B cell (primary cell): Measurements from ENCODE around the gene RELL2.

Experiments
- CTCF ChIP-seq: fragments of 200-600 bp; IDR thresholded peaks from one replicate; pipeline ENCODE4 v1.8.0; 2022; ENCODE audit warnings: antibody characterized with exemption, mild to moderate bottlenecking
- EZH2 ChIP-seq: IDR thresholded peaks from 2 replicates; pipeline ENCODE4 v1.6.1; 2012; ENCODE audit warnings: borderline replicate concordance, low read depth, mild to moderate bottlenecking, moderate library complexity, low read length; ENCODE audit not compliant: insufficient read depth, poor library complexity, severe bottlenecking

DNA sequence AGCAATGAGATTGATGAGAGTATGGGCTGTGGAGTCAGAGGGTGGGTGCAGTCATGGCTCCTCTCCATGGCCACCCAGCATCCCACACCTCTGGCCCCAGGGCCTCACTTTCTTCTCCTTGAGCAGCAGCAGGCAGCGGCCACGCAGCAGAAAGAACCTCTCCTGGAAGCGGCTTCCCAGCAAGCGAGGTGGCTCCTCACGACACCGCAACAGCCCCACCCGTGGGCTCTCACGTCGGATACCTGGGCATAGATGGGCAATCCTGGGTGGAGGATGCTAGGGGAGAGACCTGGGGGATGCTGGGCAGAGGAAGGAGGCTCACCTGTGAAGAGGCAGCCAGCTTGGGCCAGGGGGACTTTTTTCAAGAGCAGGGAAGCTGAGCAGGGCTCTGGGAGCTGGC, 19.6 kb downstream of the RELL2 start:
- no peak for TF ChIP-seq EZH2
- TF ChIP-seq CTCF, result no peak
